Natural killer cell (primary cell): ENCODE data around the gene CDC42BPG. TPM values are rescaled to one million over a fixed set of nuclear protein-coding genes. Genes with fewer than 3 reads are reported as not detected.

Experiments
- ATAC-seq, 3 donors: fragments of 150-1000 bp in 2 of 3; fragments of 200-7000 bp in 1 of 3; cut with Tn5 transposase; 1 replicate in 1 of 3; 2 replicates in 2 of 3; pipeline ENCODE4 v1.10.0; 2021; ENCODE audit warnings: mild to moderate bottlenecking in 2 of 3, moderate library complexity in 2 of 3
- DNase-seq, 2 donors: peaks; one replicate each; pipeline versions ENCODE4 v3.0.0 to v3.0.0-alpha.2; 2013 to 2021; ENCODE audit warnings: mixed read lengths in 1 of 2
- H3K27ac ChIP-seq: one replicate; pipeline ENCODE4 v1.5.1; 2013; ENCODE audit warnings: mild to moderate bottlenecking, low read length
- H3K27me3 ChIP-seq: one replicate; pipeline ENCODE4 v1.6.1; 2013; ENCODE audit warnings: low read length; ENCODE audit not compliant: control insufficient read depth, insufficient read depth
- H3K36me3 ChIP-seq: one replicate; pipeline ENCODE4 v1.6.1; 2013; ENCODE audit warnings: low read length; ENCODE audit not compliant: control insufficient read depth, insufficient read depth
- H3K4me1 ChIP-seq: one replicate; pipeline ENCODE4 v1.6.1; 2013; ENCODE audit warnings: low read length; ENCODE audit not compliant: control insufficient read depth, insufficient read depth
- H3K4me3 ChIP-seq: one replicate; pipeline ENCODE4 v1.5.1; 2013; ENCODE audit warnings: low read length
- H3K9me3 ChIP-seq: one replicate; pipeline ENCODE4 v1.6.1; 2013; ENCODE audit warnings: low read length; ENCODE audit not compliant: control insufficient read depth, insufficient read depth
- H3K27ac Mint-ChIP-seq, 2 donors: one replicate each; pipeline ENCODE4 v1.8.0; 2022; ENCODE audit warnings: mild to moderate bottlenecking in 2 of 2, mixed read lengths in 2 of 2, moderate library complexity in 1 of 2
- H3K27me3 Mint-ChIP-seq, 2 donors: one replicate each; pipeline ENCODE4 v1.8.0; 2022; ENCODE audit warnings: low read depth in 2 of 2, mixed read lengths in 2 of 2
- H3K36me3 Mint-ChIP-seq: one replicate; pipeline ENCODE4 v1.8.0; 2022; ENCODE audit warnings: mixed read lengths
- H3K4me1 Mint-ChIP-seq, 2 donors: one replicate each; pipeline ENCODE4 v1.8.0; 2022; ENCODE audit warnings: mixed read lengths in 2 of 2
- H3K4me3 Mint-ChIP-seq: one replicate; pipeline ENCODE4 v1.8.0; 2022; ENCODE audit warnings: mild to moderate bottlenecking, moderate library complexity, mixed read lengths
- H3K9me3 Mint-ChIP-seq, 2 donors: one replicate each; pipeline ENCODE4 v1.8.0; 2022; ENCODE audit warnings: mixed read lengths in 2 of 2
- CTCF ChIP-seq: fragments of 200-600 bp; IDR thresholded peaks from one replicate; pipeline ENCODE4 v1.8.0; 2022; ENCODE audit warnings: antibody characterized with exemption
- WGBS: methylation state at CpG from one replicate; pipeline ENCODE4 v1.1.7; 2013; ENCODE audit warnings: missing lambda C conversion rate; ENCODE audit not compliant: insufficient coverage; 5-methylcytosine and 5-hydroxymethylcytosine counted together
- intact Hi-C: fragments of 100-400 bp; cut with micrococcal nuclease; formaldehyde crosslinking; loops from one replicate; pipeline ENCODE4 v1.14.2; 2022
- total RNA-seq, 4 donors: library from RNA; stranded (reverse); fragments of 120-200 nt in 1 of 4; gene quantifications; one replicate each; pipeline versions ENCODE4 v1.2.3 to v1.2.4, GENCODE V29; 2013 to 2022

Gene CDC42BPG
- total RNA-seq, 3 donors from 2014 or later (not counting 1 experiment from before 2014, with no cell fraction given) = 8.2 to 12.7 (median 10.7) TPM

GRCh38 chr11:64858467-64859263 is 14.2 kb upstream of the CDC42BPG start:
- Mint-ChIP-seq H3K9me3 (no peaks in the 10 kb centered on the region), H3K4me1 (peaks cover 56 to 82% of the 10 kb centered on the region in 2 donors), H3K27ac (peak overlapping the region; percentile 95 to 96), H3K27me3 (no peaks in the 10 kb centered on the region), H3K36me3 (no peaks in the 10 kb centered on the region), H3K4me3 (peak overlapping the region; percentile 88)
- no peak for TF ChIP-seq CTCF
- DNase-seq (peak; percentile 57 to 87), ATAC-seq (peak; percentile 49 to 77 (median 65))
- Histone ChIP-seq H3K4me3 (no peak overlapping the region), H3K4me1 (peaks cover 100% of the 10 kb centered on the region), H3K36me3 (peaks cover 41% of the 10 kb centered on the region), H3K27me3 (no peaks in the 10 kb centered on the region), H3K9me3 (no peaks in the 10 kb centered on the region), H3K27ac (peak overlapping the region; percentile 94)
- intact Hi-C loops = loop anchor here (1.0 kb wide), 2 partner anchors 7 to 22 kb away; no protein-coding TSS in a partner anchor
- 8% methylated on average over 19 of the region's 19 CpGs for WGBS

GRCh38 chr11:64857485-64857884 is 13.0 kb upstream of the CDC42BPG start:
- peaks cover 100% of the 10 kb centered on the region for H3K4me1 ChIP-seq
- H3K4me1 Mint-ChIP-seq = peaks cover 61 to 81% of the 10 kb centered on the region in 2 donors
- H3K27ac ChIP-seq = peak overlapping the region; percentile 94
- intact Hi-C loops = no loop called here
- no peak for ATAC-seq
- no peaks in the 10 kb centered on the region for H3K36me3 Mint-ChIP-seq
- H3K27me3 ChIP-seq = no peaks in the 10 kb centered on the region
- peaks cover 48% of the 10 kb centered on the region for H3K36me3 ChIP-seq
- H3K4me3 ChIP-seq = no peak overlapping the region
- no peaks in the 10 kb centered on the region for H3K9me3 Mint-ChIP-seq
- WGBS = 92% methylated on average over 6 of the region's 6 CpGs
- peak overlapping the region; percentile 95 to 96 for H3K27ac Mint-ChIP-seq
- no peak for DNase-seq
- no peaks in the 10 kb centered on the region for H3K9me3 ChIP-seq
- H3K4me3 Mint-ChIP-seq = peak overlapping the region; percentile 37
- no peak for TF ChIP-seq CTCF
- H3K27me3 Mint-ChIP-seq = no peaks in the 10 kb centered on the region

- H3K9me3 ChIP-seq = no peaks in the 10 kb centered on the region
- Mint-ChIP-seq H3K9me3 (no peaks in the 10 kb centered on the region), H3K27me3 (no peaks in the 10 kb centered on the region), H3K4me3 (peak overlapping the region; percentile 83), H3K4me1 (peaks cover 63 to 83% of the 10 kb centered on the region in 2 donors), H3K36me3 (no peaks in the 10 kb centered on the region), H3K27ac (peak overlapping the region; percentile 95 to 96)
- no peak overlapping the region for H3K4me3 ChIP-seq
- H3K36me3 ChIP-seq = peaks cover 48% of the 10 kb centered on the region
- H3K27me3 ChIP-seq = no peaks in the 10 kb centered on the region
- H3K4me1 ChIP-seq = peaks cover 100% of the 10 kb centered on the region
- DNase-seq = peak; percentile 58 to 63
- intact Hi-C loops = no loop called here
- H3K27ac ChIP-seq = peak overlapping the region; percentile 94
- WGBS = 61% methylated on average over 20 of the region's 20 CpGs
- no peak for TF ChIP-seq CTCF
- ATAC-seq = peak in 1 of 3 donors; percentile 5
Observed at GRCh38 chr11:64856382-64857227, 12.2 kb upstream of the CDC42BPG start.
